GM23338 (cell line): ENCODE results near the gene TMEM11. TPM values are rescaled to one million over a fixed set of nuclear protein-coding genes. Genes with fewer than 3 reads are reported as not detected.
A peak's percentile ranks its signal among the peaks of the same experiment; 100 is the strongest.

Source experiments
- ATAC-seq: fragments of 200-7000 bp; cut with Tn5 transposase; 3 replicates; pipeline ENCODE4 v1.9.1; 2020
- DNase-seq: peaks from one replicate; pipeline ENCODE4 v3.0.0-alpha.2; 2015; ENCODE audit warnings: low spot score
- H2AFZ ChIP-seq: fragments of 200-600 bp; sonication (generic); 2 replicates; pipeline ENCODE4 v1.8.0; 2016; ENCODE audit warnings: antibody characterized with exemption, mild to moderate bottlenecking, moderate library complexity
- H3F3A ChIP-seq: fragments of 200-600 bp; sonication (generic); replicated peaks from 2 replicates; pipeline ENCODE4 v1.8.0; 2017; ENCODE audit warnings: antibody characterized with exemption, mixed run types, low read depth
- H3K27ac ChIP-seq: fragments of 200-600 bp; sonication (generic); 2 replicates; pipeline ENCODE4 v1.6.1; 2016; ENCODE audit warnings: low read depth
- H3K27me3 ChIP-seq: fragments of 200-600 bp; sonication (generic); 2 replicates; pipeline ENCODE4 v1.8.0; 2016; ENCODE audit warnings: mild to moderate bottlenecking, mixed run types, moderate library complexity; ENCODE audit not compliant: insufficient read depth
- H3K36me3 ChIP-seq: fragments of 200-600 bp; sonication (generic); 2 replicates; pipeline ENCODE4 v1.8.0; 2016; ENCODE audit warnings: mild to moderate bottlenecking; ENCODE audit not compliant: insufficient read depth
- H3K4me1 ChIP-seq: fragments of 200-600 bp; sonication (generic); 2 replicates; pipeline ENCODE4 v1.8.0; 2016; ENCODE audit warnings: mild to moderate bottlenecking, moderate library complexity; ENCODE audit not compliant: insufficient read depth
- H3K4me2 ChIP-seq: fragments of 200-600 bp; sonication (generic); 2 replicates; pipeline ENCODE4 v1.7.1; 2017; ENCODE audit warnings: mixed run types
- H3K4me3 ChIP-seq: fragments of 200-600 bp; sonication (generic); 2 replicates; pipeline ENCODE4 v1.6.1; 2016; ENCODE audit warnings: mixed run types
- H3K79me2 ChIP-seq: fragments of 200-600 bp; sonication (generic); replicated peaks from 2 replicates; pipeline ENCODE4 v1.8.0; 2017; ENCODE audit warnings: mild to moderate bottlenecking; ENCODE audit not compliant: insufficient read depth
- H3K9me2 ChIP-seq: fragments of 200-600 bp; sonication (generic); 2 replicates; pipeline ENCODE4 v1.8.0; 2017; ENCODE audit not compliant: insufficient read depth
- H4K20me1 ChIP-seq: fragments of 200-600 bp; sonication (generic); replicated peaks from 2 replicates; pipeline ENCODE4 v1.8.0; 2017; ENCODE audit warnings: mild to moderate bottlenecking; ENCODE audit not compliant: insufficient read depth
- H3K27ac Mint-ChIP-seq: 2 replicates; pipeline ENCODE4 v1.8.0; 2020; ENCODE audit warnings: inconsistent platforms, mild to moderate bottlenecking, moderate library complexity, mixed read lengths
- H3K27me3 Mint-ChIP-seq: 3 replicates; pipeline ENCODE4 v1.8.0; 2022; ENCODE audit warnings: low read depth, mild to moderate bottlenecking, moderate library complexity, mixed read lengths, inconsistent platforms; ENCODE audit not compliant: insufficient read depth, poor library complexity
- H3K36me3 Mint-ChIP-seq: 3 replicates; pipeline ENCODE4 v1.8.0; 2021; ENCODE audit warnings: low read depth, mild to moderate bottlenecking, inconsistent platforms, moderate library complexity, mixed read lengths
- H3K4me1 Mint-ChIP-seq: 3 replicates; pipeline ENCODE4 v1.8.0; 2020; ENCODE audit warnings: mild to moderate bottlenecking, inconsistent platforms, mixed read lengths
- H3K4me3 Mint-ChIP-seq: 3 replicates; pipeline ENCODE4 v1.8.0; 2021; ENCODE audit warnings: moderate library complexity, mild to moderate bottlenecking, inconsistent platforms, mixed read lengths
- H3K9me3 Mint-ChIP-seq: 3 replicates; pipeline ENCODE4 v1.8.0; 2020; ENCODE audit warnings: moderate library complexity, mild to moderate bottlenecking, inconsistent platforms, mixed read lengths
- CREB1 ChIP-seq: fragments of 250-450 bp; sonication (Bioruptor Pico); IDR thresholded peaks from 2 replicates; pipeline ENCODE4 v1.5.0; 2020; ENCODE audit warnings: low read depth, mild to moderate bottlenecking, moderate library complexity
- CTCF ChIP-seq, 2 experiments: fragments of 200-600 bp in 1 of 2; sonication (generic) in 1 of 2; conservative IDR thresholded peaks; 2 replicates each; pipeline versions ENCODE4 v1.5.1 to v1.6.1; 2016 to 2017; ENCODE audit warnings: antibody characterized with exemption in 2 of 2, low read depth in 2 of 2, mild to moderate bottlenecking in 2 of 2, moderate library complexity in 1 of 2
- ETS1 ChIP-seq: IDR thresholded peaks from 2 replicates; pipeline ENCODE4 v1.6.1; 2016; ENCODE audit warnings: antibody characterized with exemption
- EZH2phosphoT487 ChIP-seq: fragments of 200-600 bp; sonication (generic); IDR thresholded peaks from one replicate; pipeline ENCODE4 v1.8.1; 2018; ENCODE audit warnings: antibody characterized with exemption; ENCODE audit not compliant: unreplicated experiment
- JUNB ChIP-seq: IDR thresholded peaks from one replicate; pipeline ENCODE4 v1.6.1; 2016; ENCODE audit warnings: antibody characterized with exemption; ENCODE audit not compliant: unreplicated experiment
- NANOG ChIP-seq: IDR thresholded peaks from 2 replicates; pipeline ENCODE4 v1.6.1; 2016; ENCODE audit warnings: antibody characterized with exemption, borderline replicate concordance
- REST ChIP-seq: IDR thresholded peaks from one replicate; pipeline ENCODE4 v1.6.1; 2018; ENCODE audit warnings: antibody characterized with exemption; ENCODE audit not compliant: unreplicated experiment
- ZNF114 ChIP-seq: fragments of 250-450 bp; sonication (Bioruptor Pico); IDR thresholded peaks from 2 replicates; pipeline ENCODE4 v1.5.0; 2020; ENCODE audit warnings: mild to moderate bottlenecking, moderate library complexity
- polyA plus RNA-seq: library from polyadenylated mRNA; unstranded; fragments of >200 nt; fragmentation: Nextera tagmentation; extraction: Ambion mirVana; gene quantifications from 2 replicates; pipeline ENCODE4 v1.2.1, GENCODE V29; 2016
- total RNA-seq: library from RNA; depleted of rRNA; stranded (reverse); fragments of >200 nt; shearing (Covaris generic); gene quantifications from 2 replicates; pipeline ENCODE4 v1.2.3, GENCODE V29; 2014

The TMEM11 gene
- total and polyA plus RNA-seq, 2 experiments from 2014 or later, result 38.5 to 90.2 TPM

GRCh38 chr17:21194703-21195102 is 19.3 kb downstream of the TMEM11 start (continued):
- TF ChIP-seq REST (no peak), JUNB (no peak), CTCF (conservative IDR thresholded peaks at IDR 0.05; ENCODE audit: low read depth in 2 of 2) (no peak), CREB1 (CRISPR knock-in tag) (no peak), ZNF114 (CRISPR knock-in tag) (no peak)

- DNase-seq (no peak), ATAC-seq (no peak)
- H3K27me3 Mint-ChIP-seq, result peaks cover 8% of the 10 kb centered on the region
- H3K4me3 Mint-ChIP-seq, result no peak overlapping the region
- Histone ChIP-seq H2AFZ (no peak overlapping the region), H3K4me1 (peaks cover 18% of the 10 kb centered on the region), H3K36me3 (peaks cover 12% of the 10 kb centered on the region), H4K20me1 (peaks cover 18% of the 10 kb centered on the region), H3K4me3 (no peak overlapping the region), H3K4me2 (no peak overlapping the region), H3F3A (0 out of 2 replicates have a peak, but pooled peaks cover 5% of the 10 kb centered on the region), H3K27me3 (no peaks in the 10 kb centered on the region), H3K9me2 (no peaks in the 10 kb centered on the region), H3K79me2 (peaks cover 25% of the 10 kb centered on the region), H3K27ac (peak overlapping the region; percentile 77; the same call in 1 of the 2 replicates)
- peaks cover 26% of the 10 kb centered on the region for H3K4me1 Mint-ChIP-seq
- H3K9me3 Mint-ChIP-seq, result no peaks in the 10 kb centered on the region
- H3K27ac Mint-ChIP-seq, result no peak overlapping the region
- peaks cover 59% of the 10 kb centered on the region for H3K36me3 Mint-ChIP-seq
- no peak for TF ChIP-seq NANOG
- TF ChIP-seq EZH2phosphoT487, result no peak
- no peak for TF ChIP-seq REST
- no peak for TF ChIP-seq CREB1 (CRISPR knock-in tag)
- TF ChIP-seq ETS1, result no peak
- TF ChIP-seq ZNF114 (CRISPR knock-in tag), result no peak
Measured at GRCh38 chr17:21194226-21194625, 19.7 kb downstream of the TMEM11 start.
